Ovary (tissue), 9 donors: ENCODE measurements around the gene TEX36. TPM values are rescaled to one million over a fixed set of nuclear protein-coding genes. Genes with fewer than 3 reads are reported as not detected.
"Not testable (repeated sequence)": the region's sequence is repeated elsewhere in the genome, so short reads cannot be mapped to it uniquely, and the experiment has no call there.

Experiments used
- DNase-seq, 5 donors: peaks; one replicate each; pipeline ENCODE4 v3.0.0-alpha.2; 2019 to 2020
- H3K27ac ChIP-seq, 2 donors: fragments of 200-600 bp; one replicate each; pipeline versions ENCODE4 v1.5.1 to v1.8.0; 2019 to 2022
- H3K27me3 ChIP-seq: fragments of 200-600 bp; one replicate; pipeline ENCODE4 v1.8.0; 2022
- H3K36me3 ChIP-seq: fragments of 200-600 bp; sonication (generic); one replicate; pipeline ENCODE4 v1.5.1; 2019
- H3K4me1 ChIP-seq: one replicate; pipeline ENCODE4 v1.8.1; 2013; ENCODE audit warnings: mild to moderate bottlenecking, moderate library complexity; ENCODE audit not compliant: insufficient read depth
- H3K4me3 ChIP-seq: fragments of 200-600 bp; sonication (generic); one replicate; pipeline ENCODE4 v1.5.1; 2017
- H3K9me3 ChIP-seq, 2 donors: fragments of 200-600 bp in 1 of 2; sonication (generic) in 1 of 2; one replicate each; pipeline versions ENCODE4 v1.5.1 to v1.8.1; 2013 to 2019; ENCODE audit warnings: mild to moderate bottlenecking in 1 of 2, moderate library complexity in 1 of 2
- CTCF ChIP-seq, 3 donors: fragments of 450-650 bp in 2 of 3; fragments of 200-600 bp in 1 of 3; IDR thresholded peaks; one replicate each; pipeline versions ENCODE4 v1.5.1 to v1.8.0; 2016 to 2022; ENCODE audit warnings: antibody characterized with exemption in 3 of 3, mild to moderate bottlenecking in 1 of 3
- EP300 ChIP-seq: sonication (generic); formaldehyde crosslinking; IDR thresholded peaks from one replicate; pipeline ENCODE4 v1.6.1; 2017; ENCODE audit warnings: antibody characterized with exemption
- POLR2A ChIP-seq: fragments of 450-650 bp; IDR thresholded peaks from one replicate; pipeline ENCODE4 v1.6.1; 2017; ENCODE audit warnings: antibody characterized with exemption, mild to moderate bottlenecking, moderate library complexity
- WGBS, 3 donors: extraction: QIAGEN DNeasy Blood & Tissue Kit in 1 of 3; methylation state at CpG; one replicate each; pipeline versions ENCODE4 v1.1.5 to v1.1.7; 2013 to 2017; 5-methylcytosine and 5-hydroxymethylcytosine counted together
- intact Hi-C, 4 donors: fragments of 100-400 bp; cut with DNase I; formaldehyde crosslinking; loops; one replicate each; pipeline versions ENCODE4 v1.11.0 to v1.15.1; 2022 to 2023
- polyA plus RNA-seq, 2 donors: library from polyadenylated mRNA; stranded (reverse); fragments of 200-250 nt in 1 of 2; fragments of 350-450 nt in 1 of 2; fragmentation: Illumina TruSeq in 1 of 2; extraction: RNeasy Lipid Tissue Mini Kit (QIAGEN cat#74804) in 1 of 2; gene quantifications; one replicate each; pipeline ENCODE4 v1.2.3, GENCODE V29; 2013 to 2014
- total RNA-seq, 7 donors: library from RNA; depleted of rRNA in 2 of 7; stranded (reverse); fragments of >200 nt in 2 of 7; fragmentation: NEBNext Ultra II Directional in 3 of 7; extraction: Animal tissue kit (Norgen Biotek cat#: 25700) in 3 of 7; gene quantifications; one replicate each; pipeline versions ENCODE4 v1.1.0 to v1.2.4, GENCODE V29; 2016 to 2023
- donor health status: DM: no; HTN: no; CAD: no; lungs with moderate emphysema.
- donor health status: DM: no; HTN: no; CAD: no.
- donor health status: Bipolar disorder and iron deficiency.
- donor health status: DM: yes; HTN: yes; CAD: no.
- donor health status: DM: no; HTN: no; CAD: no.
- donor health status: DM: yes; HTN: yes; CAD: no.

Gene TEX36
- total and polyA plus RNA-seq, 9 donors, result not detected

GRCh38 chr10:125720002-125720382 lies 37.0 kb upstream of the TEX36 start:
- no peak for DNase-seq
- H3K4me3 ChIP-seq, result peak overlapping the region; percentile 100
- H3K4me1 ChIP-seq, result peaks cover 2% of the 10 kb centered on the region
- TF ChIP-seq CTCF (IDR thresholded peaks at IDR 0.05), result no peak
- TF ChIP-seq EP300, result no peak
- TF ChIP-seq POLR2A, result no peak
- peak overlapping the region; percentile 64 to 85 for H3K27ac ChIP-seq
- H3K9me3 ChIP-seq, result no peaks in the 10 kb centered on the region
- intact Hi-C loops, result no loop called here
- WGBS, 3 donors, result 0 to 1% (median 0%) methylated on average over 15 of the region's 15 CpGs
- no peaks in the 10 kb centered on the region for H3K27me3 ChIP-seq
- no peaks in the 10 kb centered on the region for H3K36me3 ChIP-seq

GRCh38 chr10:125719173-125720001 lies 36.4 kb upstream of the TEX36 start, which contains the start of gene EDRF1:
Gene EDRF1 (plus strand): TSS chr10:125719709. CDS start chr10:125719808, 99 bp downstream.
- peak; percentile 99 to 100 (median 99) for DNase-seq
- WGBS, 3 donors, result 0% methylated on average over 65 to 72 of the region's 72 CpGs
- no peaks in the 10 kb centered on the region for H3K9me3 ChIP-seq
- TF ChIP-seq EP300, result no peak
- peak in 1 of 3 donors; percentile 26 for TF ChIP-seq CTCF (IDR thresholded peaks at IDR 0.05)
- peak; percentile 78 for TF ChIP-seq POLR2A
- peak within 1 kb of the TSS; percentile 64 to 85 for H3K27ac ChIP-seq
- intact Hi-C loops, result no loop called here
- H3K4me3 ChIP-seq, result peak within 1 kb of the TSS; percentile 100
- H3K4me1 ChIP-seq, result peaks cover 2% of the 10 kb centered on the region
- H3K27me3 ChIP-seq, result no peaks in the 10 kb centered on the region
- H3K36me3 ChIP-seq, result no peaks in the 10 kb centered on the region

- H3K27ac ChIP-seq, H3K4me1 ChIP-seq, DNase-seq, H3K4me3 ChIP-seq, H3K27me3 ChIP-seq, H3K9me3 ChIP-seq, intact Hi-C loops, H3K36me3 ChIP-seq: not testable (repeated sequence)
- 97 to 99% (median 99%) methylated on average over 4 of the region's 4 CpGs for WGBS, 3 donors
Observed at GRCh38 chr10:125714728-125715127, 31.8 kb upstream of the TEX36 start.

GRCh38 chr10:125711110-125711750 lies 28.3 kb upstream of the TEX36 start:
- WGBS, 3 donors, result 78 to 85% (median 81%) methylated on average over 3 of the region's 3 CpGs
- TF ChIP-seq POLR2A (no peak), EP300 (no peak), CTCF (IDR thresholded peaks at IDR 0.05) (no peak)
- Histone ChIP-seq H3K27me3 (no peaks in the 10 kb centered on the region), H3K4me3 (no peak overlapping the region), H3K27ac (peak overlapping the region in 1 of 2 donors; percentile 68), H3K4me1 (peaks cover 2% of the 10 kb centered on the region), H3K9me3 (no peaks in the 10 kb centered on the region), H3K36me3 (no peaks in the 10 kb centered on the region)
- no peak for DNase-seq
- intact Hi-C loops, result no loop called here
